ENCODE measurements around the gene RIC8B.

RIC8B gene

GRCh38 chr12:106870116-106870515, 95.6 kb downstream of the RIC8B start:
- DNase-seq = no peak

DNA sequence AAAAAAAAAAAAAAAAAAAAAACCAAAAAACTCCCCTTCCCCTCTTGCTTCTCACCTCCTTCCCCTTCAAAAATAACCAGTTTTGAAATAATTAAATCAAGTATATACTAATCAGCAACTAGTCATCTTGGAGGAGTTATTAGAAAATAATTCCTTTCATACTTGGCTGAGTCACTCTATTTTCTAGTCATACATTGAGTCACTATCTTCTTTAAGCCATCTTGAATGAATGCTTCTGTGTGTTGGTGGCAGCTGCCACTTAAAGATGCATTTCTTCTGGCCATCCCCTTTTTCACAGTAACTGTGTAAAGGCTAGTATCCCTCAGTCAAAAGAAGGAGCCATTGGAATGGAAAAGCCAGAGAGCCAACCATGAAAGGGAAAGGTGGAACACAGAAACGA, 97.0 kb downstream of the RIC8B start:
- no peak for DNase-seq

GRCh38 chr12:106873983-106874382, 99.5 kb downstream of the RIC8B start:
- no peak for DNase-seq

DNA sequence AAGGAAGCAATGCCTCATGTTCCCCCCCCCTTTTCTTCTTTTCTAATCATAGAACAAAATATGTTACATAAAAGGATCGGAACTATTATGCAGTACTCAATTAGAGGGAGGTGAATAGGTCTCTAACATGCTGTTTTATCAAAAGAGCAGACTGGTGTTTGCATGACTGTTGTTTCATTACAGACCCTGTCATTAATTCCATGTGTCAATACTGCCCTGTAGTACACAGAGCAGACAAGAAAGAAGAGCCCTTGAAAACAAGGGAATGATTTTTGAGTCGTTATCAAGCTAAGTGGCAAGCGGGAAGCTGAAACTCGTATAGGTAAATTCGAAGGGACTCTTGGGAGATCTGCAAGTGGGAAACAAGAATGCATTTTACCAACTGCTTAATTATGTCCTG, 104.3 kb downstream of the RIC8B start:
- no peak for DNase-seq

- DNase-seq = no peak
Measured at GRCh38 chr12:106879612-106880011, 105.1 kb downstream of the RIC8B start.

DNA sequence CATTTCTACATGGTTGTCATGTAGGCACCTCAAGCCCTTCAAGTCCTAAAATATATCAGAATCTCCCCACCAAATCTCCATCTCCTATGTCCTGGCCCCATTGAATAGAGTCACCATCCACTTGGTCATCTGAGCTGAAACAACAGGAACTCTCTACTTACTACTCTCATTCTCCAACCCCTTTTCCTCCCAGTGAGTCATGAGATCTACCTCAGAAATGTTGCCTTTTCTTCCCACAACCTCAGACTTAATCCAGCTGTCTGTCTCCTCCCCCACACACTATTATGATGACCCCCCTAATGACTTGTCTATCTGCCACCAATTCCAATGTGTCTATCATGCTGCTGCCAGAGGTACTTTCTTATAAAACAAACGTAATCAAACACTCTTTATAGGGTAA, 108.9 kb downstream of the RIC8B start:
- no peak for DNase-seq

GRCh38 chr12:106885026-106885425, 110.5 kb downstream of the RIC8B start:
- DNase-seq = no peak

DNA sequence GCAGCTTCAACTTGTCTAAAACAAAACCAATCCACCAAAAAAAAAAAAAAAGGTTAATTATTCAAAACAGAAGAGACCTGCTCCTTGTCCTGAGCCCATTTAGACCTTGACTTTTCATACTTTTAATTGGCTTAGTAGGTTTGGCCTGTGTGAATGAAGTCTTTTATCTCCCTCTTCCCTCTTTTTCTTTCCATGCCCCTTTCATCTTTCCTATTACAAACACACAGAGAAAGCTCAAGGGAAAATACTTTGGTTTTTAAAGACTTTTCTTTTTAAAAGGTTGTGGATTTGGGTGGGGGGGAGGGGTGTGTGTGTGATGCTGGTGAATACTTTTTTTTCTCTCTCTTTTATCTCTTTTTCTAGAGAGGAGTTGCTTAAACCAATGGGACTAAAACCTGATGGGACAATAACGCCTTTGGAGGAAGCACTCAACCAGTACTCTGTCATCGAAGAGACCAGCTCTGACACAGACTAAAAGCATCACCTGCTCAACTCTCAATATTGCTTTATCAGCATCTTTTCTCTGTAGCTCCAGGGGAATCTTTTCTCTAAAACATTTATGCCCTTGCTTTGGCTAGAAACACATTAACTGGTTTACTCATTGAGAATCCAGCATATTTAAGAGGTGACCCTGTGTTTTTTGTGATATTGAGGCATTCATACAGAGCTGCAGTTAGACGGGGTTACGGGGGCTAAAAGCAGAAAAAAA, 111.2 kb downstream of the RIC8B start:
- DNase-seq = no peak

DNA sequence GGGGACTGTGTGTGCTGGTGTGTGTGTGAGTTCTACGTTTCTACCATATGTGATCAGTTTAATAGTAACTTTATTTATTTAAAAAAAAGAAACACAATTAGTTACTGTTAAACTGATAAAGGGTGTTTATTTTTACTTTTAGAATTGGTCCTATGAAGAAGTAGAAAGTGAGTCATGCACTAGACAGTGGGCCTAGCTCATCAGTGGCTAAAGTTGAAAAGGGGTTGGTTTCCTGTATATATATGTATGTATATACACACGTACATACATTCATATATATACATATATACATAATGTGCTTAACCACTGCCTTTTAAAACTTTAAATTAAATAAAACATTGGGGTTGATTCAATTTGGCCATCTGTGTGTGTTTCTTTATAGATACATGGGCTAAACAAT, 112.5 kb downstream of the RIC8B start:
- DNase-seq = no peak

DNA sequence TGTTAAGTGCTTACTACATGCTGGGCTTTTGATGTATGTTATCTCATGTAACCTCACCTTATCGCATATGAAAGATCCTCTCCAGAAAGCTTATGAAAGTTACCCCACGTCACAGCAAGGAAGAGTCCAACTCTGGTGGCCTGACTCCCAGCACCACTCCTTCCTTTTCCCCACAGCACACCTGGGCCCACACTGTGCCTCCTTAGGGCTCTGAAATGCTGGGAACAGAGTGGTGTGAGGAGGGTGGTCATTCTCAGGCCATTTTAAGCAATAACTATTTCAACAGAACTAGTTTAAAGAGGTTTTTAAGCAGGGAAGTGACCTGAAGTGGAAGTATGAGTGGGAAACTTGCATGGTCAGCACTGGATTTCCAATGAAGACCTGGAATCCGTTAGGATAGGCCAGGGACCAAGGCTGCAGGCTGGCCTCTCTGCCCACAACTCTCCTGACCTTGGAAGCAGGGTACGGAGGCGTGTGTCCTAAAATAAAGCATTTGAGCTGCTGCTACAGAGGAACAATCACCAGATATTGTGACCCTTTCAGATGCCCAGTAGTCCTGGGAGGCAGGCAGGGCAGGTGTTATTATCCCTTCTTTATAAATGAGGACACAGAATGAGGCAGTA, 114.0 kb downstream of the RIC8B start:
- DNase-seq = no peak

DNA sequence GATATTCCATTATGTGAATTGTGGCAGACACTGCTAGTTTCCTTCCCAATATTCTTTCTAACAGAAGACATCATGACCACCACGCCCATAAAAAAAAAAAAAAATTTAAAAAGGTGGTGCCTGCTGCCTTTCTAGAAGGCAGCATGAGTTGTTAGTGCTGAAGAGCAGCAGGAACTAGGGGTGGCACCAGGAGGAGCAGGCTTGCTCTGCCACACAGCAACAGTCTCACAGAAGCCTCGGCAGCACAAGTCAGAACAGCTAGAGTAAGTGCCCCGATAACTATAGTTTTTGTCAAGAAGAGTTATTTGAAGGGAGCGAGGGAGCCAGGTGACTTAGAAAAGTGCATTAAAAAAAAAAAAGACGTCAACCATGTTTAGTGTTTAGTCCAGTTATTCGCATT, 114.8 kb downstream of the RIC8B start:
- no peak for DNase-seq

- no peak for DNase-seq
Measured at GRCh38 chr12:106889950-106890626, 115.6 kb downstream of the RIC8B start.

GRCh38 chr12:106892075-106892474, 117.6 kb downstream of the RIC8B start:
- DNase-seq = no peak

DNA sequence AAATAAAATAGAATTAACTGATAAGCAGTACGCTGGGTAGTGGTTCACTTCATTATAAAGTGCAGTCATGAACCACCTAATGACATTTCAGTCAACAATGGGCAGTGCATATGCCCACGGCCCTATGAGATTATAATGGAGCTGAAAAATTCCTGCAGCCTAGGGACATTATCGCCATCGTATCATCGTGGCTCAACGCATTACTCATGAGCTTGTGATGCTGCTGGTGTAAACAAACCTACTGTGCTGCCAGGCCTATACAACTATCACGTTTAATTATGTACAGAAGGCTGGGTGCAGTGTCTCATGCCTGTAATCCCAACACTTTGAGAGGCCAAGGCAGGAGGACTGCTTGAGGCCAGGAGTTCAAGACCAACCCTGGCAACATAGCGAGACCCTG, 119.0 kb downstream of the RIC8B start:
- DNase-seq = no peak

DNA sequence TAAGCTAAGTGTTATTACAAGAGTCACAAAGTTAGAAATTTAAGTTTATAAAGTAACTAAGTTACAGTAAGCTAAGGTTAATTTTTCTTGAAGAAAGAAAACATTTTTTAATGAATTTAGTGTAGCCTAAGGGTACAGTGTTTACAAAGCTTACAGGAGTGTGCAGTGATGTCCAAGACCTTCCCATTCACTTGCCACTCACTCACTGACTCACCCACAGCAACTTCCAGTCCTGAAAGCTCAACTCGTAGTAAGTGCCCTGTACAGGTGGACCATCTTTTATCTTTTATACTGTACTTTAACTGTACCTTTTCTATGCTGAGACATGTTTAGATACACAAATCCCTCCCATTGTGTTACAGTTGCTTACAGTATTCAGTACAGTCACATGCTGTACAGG, 120.3 kb downstream of the RIC8B start:
- DNase-seq = no peak

DNA sequence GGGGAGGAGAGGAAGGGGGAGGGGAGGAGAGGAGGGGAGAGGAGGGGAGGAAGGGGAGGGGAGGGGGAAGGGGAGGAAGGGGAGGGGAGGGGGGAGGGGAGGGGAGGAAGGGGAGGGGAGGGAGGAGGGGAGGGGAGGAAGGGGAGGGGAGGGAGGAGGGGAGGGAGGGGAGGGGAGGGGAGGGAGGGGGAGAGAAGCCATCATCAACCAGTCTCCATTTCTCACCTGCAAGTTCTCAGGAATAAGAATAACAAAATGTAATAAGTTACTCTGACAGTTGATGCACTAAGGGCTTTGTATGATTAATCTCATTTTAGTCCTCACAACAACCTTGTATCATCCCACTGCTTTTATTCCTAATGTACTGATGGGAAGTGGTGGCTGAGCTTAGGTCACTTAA, 122.1 kb downstream of the RIC8B start:
- DNase-seq = no peak

- DNase-seq = no peak
Measured at GRCh38 chr12:106897082-106897481, 122.6 kb downstream of the RIC8B start.

DNA sequence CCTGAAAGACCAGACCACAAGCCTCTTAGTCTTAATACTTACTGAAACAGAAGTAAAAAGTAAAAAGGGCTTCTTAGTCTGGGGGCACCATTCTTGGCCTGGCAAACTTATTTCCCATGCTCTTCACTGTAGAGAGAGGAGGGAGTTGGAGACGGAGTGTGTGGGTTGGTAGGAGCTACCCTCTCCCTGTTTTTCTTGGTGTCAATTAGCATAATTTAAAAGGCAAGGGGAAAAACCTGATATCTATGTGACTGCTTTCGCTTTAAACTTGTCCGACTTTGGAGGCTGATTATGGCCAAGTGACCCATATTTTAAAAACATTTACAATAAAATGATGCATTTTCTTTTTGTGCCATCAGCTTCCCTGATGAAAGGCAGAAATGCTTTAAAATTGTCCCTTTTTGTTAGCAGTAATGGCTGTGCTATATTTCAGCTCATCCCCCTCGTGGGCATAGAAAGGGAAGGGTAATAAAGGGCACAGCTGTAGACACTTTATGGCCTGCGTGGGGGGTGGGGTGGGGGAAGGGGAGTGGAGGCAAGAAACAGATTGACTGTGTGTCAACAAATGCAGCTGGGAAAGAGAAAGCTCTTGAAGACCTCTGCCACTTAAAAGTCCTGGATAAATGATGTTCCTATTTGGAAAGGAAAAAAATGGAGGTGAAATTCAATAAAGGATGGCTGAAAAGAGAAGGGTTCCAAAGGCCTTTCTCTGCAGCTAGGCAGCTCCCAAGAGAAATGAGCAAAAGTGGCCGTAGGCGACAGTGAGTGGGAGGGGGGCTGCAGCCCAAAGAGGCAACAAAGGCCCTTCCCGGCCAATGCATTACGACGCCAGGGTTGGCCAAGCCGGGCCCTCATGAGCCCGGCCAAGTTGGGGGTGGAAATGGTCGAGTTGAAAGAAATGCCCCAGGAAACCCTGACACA, 123.8 kb downstream of the RIC8B start:
- no peak for DNase-seq

GRCh38 chr12:106900554-106900953, 126.1 kb downstream of the RIC8B start:
- no peak for DNase-seq

- DNase-seq = no peak
Measured at GRCh38 chr12:106901276-106901675, 126.8 kb downstream of the RIC8B start.

GRCh38 chr12:106902053-106902452, 127.6 kb downstream of the RIC8B start:
- no peak for DNase-seq

DNA sequence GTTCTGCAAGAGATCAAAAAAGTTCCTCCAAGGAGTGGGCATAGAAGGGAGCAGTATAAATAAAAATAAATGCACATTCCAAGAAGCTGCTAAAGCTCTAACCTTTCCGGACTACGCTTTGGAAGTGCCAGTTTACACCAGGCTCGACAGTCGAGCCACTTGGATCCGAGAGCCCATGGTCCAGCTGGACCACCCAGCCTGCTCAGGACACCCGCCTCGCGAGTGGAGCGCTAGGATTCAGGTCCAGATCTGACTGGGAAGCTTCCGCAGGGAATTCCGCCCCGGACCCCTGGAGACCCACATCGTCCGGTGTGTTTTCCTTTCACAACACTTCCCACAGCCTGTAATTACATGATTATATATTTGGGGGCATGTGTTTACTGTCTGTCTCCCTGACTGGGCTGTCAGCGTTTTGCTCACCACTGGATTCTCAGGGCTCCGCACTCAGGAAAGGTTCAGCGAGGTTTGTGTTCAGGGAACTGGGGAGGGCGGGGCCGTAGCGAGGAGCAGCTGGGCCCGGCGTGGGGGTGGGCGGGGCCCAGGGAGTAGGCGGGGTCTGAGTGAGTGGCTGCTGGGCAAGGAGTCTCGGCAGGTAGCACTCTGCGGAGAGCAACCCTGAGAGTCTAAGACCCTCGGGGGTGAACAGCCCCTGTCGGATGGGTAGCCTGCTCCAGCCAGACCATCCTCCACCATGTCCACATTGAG, 128.9 kb downstream of the RIC8B start:
- peak; percentile 68 for DNase-seq

- no peak for DNase-seq
Measured at GRCh38 chr12:106906715-106907114, 132.2 kb downstream of the RIC8B start.

Data from CD4-positive, alpha-beta T cell treated with Interferon gamma for 1 hour (primary cell).